HG03520 (cell line): ENCODE measurements around the gene CHCHD6.

ENCODE experiments used
- ATAC-seq: cut with Tn5 transposase; IDR thresholded peaks from one replicate; pipeline ENCODE4 v1.9.1; 2021; ENCODE audit warnings: mild to moderate bottlenecking, moderate library complexity; ENCODE audit not compliant: unreplicated experiment

CHCHD6 gene

DNA sequence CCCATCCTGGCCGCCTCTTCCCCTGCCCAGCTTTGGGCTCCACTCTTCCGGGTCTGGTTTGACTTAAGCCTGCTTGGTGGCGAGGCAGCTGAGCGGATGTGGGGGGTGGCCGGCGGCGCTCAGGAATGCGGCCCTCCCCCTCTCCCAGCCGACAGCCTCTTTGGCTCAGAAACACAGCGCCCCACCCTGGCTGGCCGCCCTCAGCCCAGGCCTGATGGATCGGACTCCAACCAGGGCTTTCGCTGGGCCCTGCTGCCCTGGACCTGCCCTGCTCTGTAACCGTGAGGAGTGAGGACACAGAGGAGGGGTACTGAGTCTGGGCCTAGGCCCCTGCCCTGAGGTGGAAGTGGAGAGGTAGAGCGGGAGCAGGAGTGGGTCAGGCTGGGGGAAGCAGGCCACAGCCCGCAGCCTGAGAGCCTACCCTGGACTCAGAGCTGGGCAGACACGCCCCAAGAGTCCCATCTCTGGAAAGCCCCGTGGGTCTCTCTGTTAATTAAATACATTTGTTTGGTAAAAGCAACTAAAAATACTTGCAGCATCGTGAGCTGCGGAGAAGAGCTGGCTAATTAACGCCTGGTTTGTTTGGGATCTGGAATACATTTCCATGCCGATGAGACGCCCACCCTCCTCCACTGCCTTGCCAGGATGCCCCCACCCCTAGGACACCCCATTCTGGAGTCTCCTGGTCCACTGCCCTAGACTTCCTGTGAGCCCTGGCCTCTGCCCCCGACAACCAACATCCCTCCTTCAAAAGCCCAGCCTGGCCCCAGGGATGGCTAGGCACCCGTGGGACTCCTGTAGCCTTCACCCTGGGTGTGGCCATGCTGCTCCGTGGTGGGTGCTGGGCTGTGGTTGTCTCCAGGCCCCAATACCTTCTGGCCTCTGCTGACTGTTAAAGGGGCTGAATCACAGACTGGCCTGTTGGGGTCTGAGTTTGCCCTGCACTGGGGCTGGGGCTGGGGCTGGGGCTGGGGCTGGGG is 298.4 kb downstream of the CHCHD6 start:
- ATAC-seq: no peak

GRCh38 chr3:127003175-127003555 is 299.1 kb downstream of the CHCHD6 start:
- ATAC-seq: no peak

DNA sequence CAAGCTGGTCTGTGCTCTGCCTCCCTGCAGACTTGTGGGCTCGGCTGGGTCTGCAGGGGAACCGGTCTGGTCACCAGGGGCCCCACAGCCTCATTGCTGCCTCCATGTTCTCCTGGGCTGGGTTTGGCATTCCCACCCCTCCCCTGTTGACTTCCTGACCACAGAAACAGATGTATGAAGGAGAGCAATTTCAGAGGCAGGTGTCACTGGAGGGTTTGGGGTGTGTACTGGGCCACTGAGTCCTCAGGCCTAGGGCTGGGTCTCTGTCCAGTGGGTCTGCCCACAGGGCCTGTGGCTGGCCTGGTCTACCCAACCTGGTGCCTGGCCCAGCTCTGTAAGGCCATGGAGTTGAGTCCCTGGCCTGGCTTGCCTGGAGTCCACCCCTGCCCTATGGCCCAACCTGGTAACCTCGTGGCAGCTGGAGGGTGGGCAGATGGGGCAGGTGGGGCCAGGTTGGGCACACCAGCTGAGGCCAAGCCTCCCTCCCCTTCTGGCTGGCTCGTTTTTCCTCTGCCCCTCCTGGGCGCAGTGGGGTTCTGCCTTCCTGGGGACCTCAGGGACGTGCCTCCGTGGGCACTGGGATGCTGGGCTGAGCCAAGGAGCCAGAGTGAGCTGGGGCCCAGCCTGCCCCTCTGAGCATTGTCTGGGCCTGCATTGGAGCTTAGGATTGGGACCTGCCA is 299.7 kb downstream of the CHCHD6 start:
- ATAC-seq: no peak

- ATAC-seq: no peak
Measured at GRCh38 chr3:127004641-127005397, 300.8 kb downstream of the CHCHD6 start.

DNA sequence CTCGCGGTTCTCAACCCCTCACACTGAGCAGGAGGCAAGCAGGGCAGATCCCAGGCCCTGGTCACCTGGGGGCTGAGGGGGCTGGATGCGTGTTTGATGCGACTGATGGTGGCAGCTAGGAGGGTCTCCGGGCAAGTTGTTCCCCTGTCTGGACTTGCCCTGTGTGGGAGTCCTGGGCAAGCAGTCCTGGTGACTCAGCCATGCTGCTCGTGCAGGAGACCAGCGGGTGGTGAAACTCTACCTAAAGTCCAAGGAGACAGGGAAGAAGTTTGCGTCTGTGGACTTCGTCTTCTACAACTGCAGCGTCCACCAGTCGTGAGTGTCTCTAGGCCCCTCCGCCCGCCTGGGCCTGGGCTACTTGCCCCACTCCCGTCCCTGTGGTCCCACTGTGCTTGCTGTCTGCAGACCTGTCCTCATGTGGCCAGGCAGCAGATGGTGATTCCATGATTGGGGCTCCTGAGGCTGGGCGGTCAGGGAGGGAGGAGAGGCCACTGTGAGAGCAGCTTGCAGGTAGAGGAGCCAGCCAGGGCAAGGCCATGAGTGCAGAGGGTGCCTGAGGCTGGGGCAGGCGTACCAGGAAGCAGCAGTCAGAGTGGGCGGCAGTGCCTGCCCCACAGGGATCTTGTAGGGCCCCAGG is 301.9 kb downstream of the CHCHD6 start:
- ATAC-seq: no peak

- ATAC-seq: no peak
Measured at GRCh38 chr3:127006781-127007436, 302.9 kb downstream of the CHCHD6 start.

- no peak for ATAC-seq
Measured at GRCh38 chr3:127008236-127008635, 304.2 kb downstream of the CHCHD6 start.

DNA sequence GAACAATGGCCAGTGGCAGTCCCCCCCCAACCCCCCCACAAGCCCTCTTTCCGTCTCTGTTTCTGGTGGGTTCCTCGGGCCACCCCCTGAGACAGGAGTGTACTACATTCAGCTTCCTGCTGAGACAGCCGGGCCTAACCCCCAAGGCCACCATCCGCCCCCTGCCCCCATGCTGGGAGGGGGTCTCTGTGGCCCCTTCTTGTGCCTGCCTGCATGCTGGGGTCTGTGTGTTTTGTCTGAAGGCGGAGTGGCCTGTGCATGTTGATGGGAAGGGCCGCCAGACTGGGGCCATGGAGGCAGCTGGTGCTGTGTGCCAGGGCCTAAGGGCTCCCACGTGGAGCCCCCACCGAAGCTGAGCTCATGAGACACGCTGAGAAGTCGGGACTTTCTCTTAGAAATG is 305.5 kb downstream of the CHCHD6 start:
- no peak for ATAC-seq
